SK-N-SH (cell line): ENCODE results near the gene MYO16. TPM values are rescaled to one million over a fixed set of nuclear protein-coding genes. Genes with fewer than 3 reads are reported as not detected.

Experiments used
- CTCF ChIA-PET: fragments of 300-600, 350-600 bp; formaldehyde crosslinking; extraction: SDS; loops from one replicate; lab custom pipeline; 2021; lab: Yijun Ruan, JAX
- POLR2A ChIA-PET: fragments of 350-600 bp; sonication (Branson Sonifier 250); formaldehyde crosslinking; extraction: SDS; loops from one replicate; lab custom pipeline; 2020; ENCODE audit warnings: antibody characterized with exemption, inconsistent platforms; lab: Yijun Ruan, JAX
- DNase-seq: peaks from one replicate; pipeline ENCODE4 v3.0.0; 2012
- H2AFZ ChIP-seq: fragments of 200-600 bp; sonication (generic); 2 replicates; pipeline ENCODE4 v1.8.1; 2016; ENCODE audit warnings: antibody characterized with exemption, mild to moderate bottlenecking, low read depth
- H3F3A ChIP-seq: fragments of 200-600 bp; sonication (generic); replicated peaks from 2 replicates; pipeline ENCODE3; 2016; ENCODE audit warnings: antibody characterized with exemption, mild to moderate bottlenecking; ENCODE audit not compliant: insufficient read depth
- H3K27ac ChIP-seq, 2 experiments: fragments of 200-500 bp in 1 of 2; fragments of 200-600 bp in 1 of 2; sonication (Bioruptor generic) in 1 of 2; sonication (generic), shearing (Covaris generic) in 1 of 2; 2 replicates each; pipeline versions ENCODE4 v1.5.1 to v1.6.1; 2014 to 2016; ENCODE audit warnings: low read depth in 2 of 2, inconsistent platforms in 1 of 2, low read length in 1 of 2, mild to moderate bottlenecking in 1 of 2, mixed read lengths in 1 of 2
- H3K27me3 ChIP-seq: fragments of 200-600 bp; sonication (generic), shearing (Covaris generic); 2 replicates; pipeline ENCODE4 v1.6.1; 2016; ENCODE audit warnings: mixed run types; ENCODE audit not compliant: insufficient read depth
- H3K36me3 ChIP-seq, 2 experiments: fragments of 200-500 bp in 1 of 2; fragments of 200-600 bp in 1 of 2; sonication (Bioruptor generic) in 1 of 2; sonication (generic) in 1 of 2; replicated peaks in 1 of 2; 2 replicates each; pipeline versions ENCODE3 to v1.5.1; 2014 to 2016; ENCODE audit warnings: low read length in 1 of 2, mild to moderate bottlenecking in 1 of 2; ENCODE audit not compliant: insufficient read depth in 2 of 2, control insufficient read depth in 1 of 2
- H3K4me1 ChIP-seq, 2 experiments: fragments of 200-500 bp in 1 of 2; fragments of 200-600 bp in 1 of 2; sonication (Bioruptor generic) in 1 of 2; sonication (generic), shearing (Covaris generic) in 1 of 2; 2 replicates each; pipeline versions ENCODE4 v1.5.1 to v1.6.1; 2014 to 2016; ENCODE audit warnings: low read depth in 1 of 2, low read length in 1 of 2, mixed run types in 1 of 2; ENCODE audit not compliant: insufficient read depth in 2 of 2, control insufficient read depth in 1 of 2
- H3K4me2 ChIP-seq: fragments of 200-600 bp; sonication (generic), shearing (Covaris generic); 2 replicates; pipeline ENCODE4 v1.6.1; 2017; ENCODE audit warnings: mixed run types
- H3K4me3 ChIP-seq, 2 experiments: fragments of 200-500 bp in 1 of 2; fragments of 200-600 bp in 1 of 2; sonication (Bioruptor generic) in 1 of 2; sonication (generic), shearing (Covaris generic) in 1 of 2; 2 replicates each; pipeline versions ENCODE4 v1.5.1 to v1.8.1; 2014 to 2016; ENCODE audit warnings: low read depth in 2 of 2, inconsistent platforms in 1 of 2, low read length in 1 of 2, mild to moderate bottlenecking in 1 of 2, mixed read lengths in 1 of 2, moderate library complexity in 1 of 2
- H3K79me2 ChIP-seq: fragments of 200-600 bp; sonication (generic); 2 replicates; pipeline ENCODE4 v1.8.1; 2017; ENCODE audit warnings: mild to moderate bottlenecking; ENCODE audit not compliant: insufficient read depth
- H3K9ac ChIP-seq: fragments of 200-600 bp; sonication (generic); 2 replicates; pipeline ENCODE4 v1.6.1; 2017; ENCODE audit warnings: mixed run types
- H3K9me2 ChIP-seq: fragments of 200-600 bp; sonication (generic); 2 replicates; pipeline ENCODE4 v1.6.1; 2017; ENCODE audit warnings: mixed run types
- H3K9me3 ChIP-seq: fragments of 200-600 bp; sonication (generic); 2 replicates; pipeline ENCODE4 v1.6.1; 2017; ENCODE audit warnings: mixed run types, mild to moderate bottlenecking, moderate library complexity
- H4K20me1 ChIP-seq: fragments of 200-600 bp; sonication (generic); 2 replicates; pipeline ENCODE4 v1.6.1; 2017; ENCODE audit warnings: mild to moderate bottlenecking, mixed run types; ENCODE audit not compliant: insufficient read depth
- ELF1 ChIP-seq: IDR thresholded peaks from 2 replicates; pipeline ENCODE4 v1.4.0; 2012
- FOSL2 ChIP-seq: IDR thresholded peaks from 2 replicates; pipeline ENCODE4 v1.4.0; 2012; ENCODE audit warnings: low read depth, mild to moderate bottlenecking, moderate library complexity, borderline replicate concordance
- FOXM1 ChIP-seq: IDR thresholded peaks from 2 replicates; pipeline ENCODE4 v1.4.0; 2012; ENCODE audit warnings: low read depth, mild to moderate bottlenecking
- GATA2 ChIP-seq: sonication (generic); formaldehyde crosslinking; IDR thresholded peaks from 2 replicates; pipeline ENCODE4 v1.5.0; 2020; ENCODE audit warnings: mild to moderate bottlenecking, missing genetic modification reagents
- MEF2A ChIP-seq: IDR thresholded peaks from 2 replicates; pipeline ENCODE4 v1.4.0; 2012; ENCODE audit warnings: low read depth, borderline replicate concordance
- NFIC ChIP-seq: IDR thresholded peaks from 2 replicates; pipeline ENCODE4 v1.4.0; 2012; ENCODE audit warnings: borderline replicate concordance
- RAD21 ChIP-seq: IDR thresholded peaks from 2 replicates; pipeline ENCODE4 v1.6.1; 2012; ENCODE audit warnings: mild to moderate bottlenecking, low read length
- SIN3A ChIP-seq: IDR thresholded peaks from 2 replicates; pipeline ENCODE4 v1.6.1; 2012; ENCODE audit warnings: low read depth, mild to moderate bottlenecking, low read length, moderate library complexity, borderline replicate concordance
- TAF1 ChIP-seq: IDR thresholded peaks from 2 replicates; pipeline ENCODE4 v1.6.1; 2012; ENCODE audit warnings: low read depth, mild to moderate bottlenecking, low read length, moderate library complexity, borderline replicate concordance
- TEAD4 ChIP-seq: IDR thresholded peaks from 2 replicates; pipeline ENCODE4 v1.4.0; 2012; ENCODE audit warnings: mild to moderate bottlenecking, borderline replicate concordance; ENCODE audit not compliant: insufficient read depth
- WGBS: methylation state at CpG from one replicate; pipeline ENCODE4 v1.1.6; 2017; ENCODE audit warnings: low lambda C conversion rate; 5-methylcytosine and 5-hydroxymethylcytosine counted together
- polyA plus RNA-seq, 3 experiments: library from polyadenylated mRNA; depleted of rRNA; stranded (reverse); fragments of >200 nt; gene quantifications; 2 replicates each; pipeline ENCODE4 v1.2.3, GENCODE V29; 2012

The MYO16 gene
- polyA plus RNA-seq, 1 of the 3 experiments (the other 2 are of a cell fraction): 0.07 TPM

DNA sequence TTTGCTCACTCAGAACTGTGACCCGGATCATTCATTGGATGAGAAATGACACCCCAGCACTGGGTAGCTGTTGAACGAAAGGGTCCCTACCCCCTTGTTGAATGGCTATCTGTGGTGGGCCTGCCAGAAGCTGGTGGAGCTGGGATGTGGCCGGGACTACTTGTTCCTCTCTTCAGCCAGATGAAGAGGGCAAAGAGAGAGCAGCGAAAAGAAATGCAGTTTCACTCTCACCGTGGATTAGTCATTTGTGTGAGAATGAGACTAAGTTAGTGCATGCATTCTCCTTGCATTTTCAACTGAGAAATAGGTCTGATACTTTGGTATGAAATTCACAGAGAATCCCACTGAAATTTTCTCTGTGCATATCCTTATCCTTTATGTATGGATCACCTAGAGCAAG lies 603.9 kb downstream of the MYO16 start:
- Histone ChIP-seq H3K27me3 (no peaks in the 10 kb centered on the region), H4K20me1 (no peaks in the 10 kb centered on the region), H3K4me2 (no peak overlapping the region), H3K9me2 (no peaks in the 10 kb centered on the region), H3K4me1 (no peaks in the 10 kb centered on the region), H3K9me3 (no peaks in the 10 kb centered on the region), H3K27ac (no peak overlapping the region), H2AFZ (no peak overlapping the region), H3K36me3 (no peaks in the 10 kb centered on the region), H3K4me3 (no peak overlapping the region), H3F3A (no peaks in the 10 kb centered on the region), H3K9ac (no peak overlapping the region), H3K79me2 (no peaks in the 10 kb centered on the region)
- ChIA-PET POLR2A (no interaction called here), CTCF (interaction anchor here (1.1 kb wide), 1 partner anchor 10 kb away, joined by 3 read pairs; no protein-coding TSS in a partner anchor)
- TF ChIP-seq TEAD4 (no peak), NFIC (no peak), RAD21 (no peak), SIN3A (no peak), TAF1 (no peak), GATA2 (CRISPR knock-in tag) (no peak), FOSL2 (no peak)
- no peak for DNase-seq
- 88% methylated on average over 5 of the region's 5 CpGs for WGBS

DNA sequence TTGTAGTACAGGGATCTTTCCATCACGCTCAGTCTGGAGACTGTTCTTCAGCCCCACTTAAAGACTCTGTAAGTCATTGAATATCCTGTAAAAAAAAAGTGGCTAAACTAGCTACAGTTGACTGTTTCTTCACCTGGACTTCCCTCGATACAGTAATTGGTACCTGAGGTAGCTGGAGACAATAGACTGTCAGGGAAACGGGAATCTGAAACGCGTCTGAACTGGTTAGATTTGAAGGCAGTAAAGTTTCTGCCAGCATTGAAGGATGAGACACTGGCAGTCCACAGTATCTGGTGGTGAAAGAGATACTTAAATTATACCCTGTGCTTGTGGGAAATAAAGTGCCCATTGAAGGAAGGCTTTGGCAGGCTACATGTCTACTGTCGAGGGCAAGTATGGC lies 606.5 kb downstream of the MYO16 start:
- no peak for TF ChIP-seq ELF1
- TF ChIP-seq SIN3A: no peak
- TF ChIP-seq TEAD4: no peak
- no peak for TF ChIP-seq FOXM1
- Histone ChIP-seq H3F3A (no peaks in the 10 kb centered on the region), H3K9me3 (no peaks in the 10 kb centered on the region), H3K9me2 (no peaks in the 10 kb centered on the region), H3K4me1 (no peaks in the 10 kb centered on the region), H3K4me2 (no peak overlapping the region), H3K36me3 (no peaks in the 10 kb centered on the region), H4K20me1 (no peaks in the 10 kb centered on the region), H3K4me3 (no peak overlapping the region), H3K27ac (no peak overlapping the region), H2AFZ (no peak overlapping the region), H3K79me2 (no peaks in the 10 kb centered on the region), H3K9ac (no peak overlapping the region), H3K27me3 (no peaks in the 10 kb centered on the region)
- 77% methylated on average over 6 of the region's 6 CpGs for WGBS
- no peak for DNase-seq
- POLR2A ChIA-PET: no interaction called here
- CTCF ChIA-PET: interaction anchor here (0.7 kb wide), 1 partner anchor 251 kb away, joined by 3 read pairs; no protein-coding TSS in a partner anchor

DNA sequence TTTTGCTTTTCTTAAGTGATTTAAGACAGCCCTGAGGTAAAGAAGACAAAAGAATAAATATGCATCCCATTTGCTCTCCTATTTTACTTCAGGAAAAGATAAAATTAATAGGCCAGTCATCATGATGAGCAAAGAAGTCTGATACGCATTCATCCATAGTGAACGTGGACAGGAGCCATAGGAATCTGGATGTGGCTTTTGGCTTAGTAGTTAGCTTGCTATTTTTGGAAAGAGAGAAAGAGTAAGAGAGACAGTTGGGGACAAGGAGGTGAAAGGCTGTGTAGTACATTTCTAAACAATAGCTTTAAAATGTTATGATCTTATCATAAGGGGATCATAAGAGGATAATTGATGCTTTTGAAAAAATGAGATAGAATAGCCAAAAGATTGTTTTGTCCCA lies 611.7 kb downstream of the MYO16 start:
- no peaks in the 10 kb centered on the region for H3K79me2 ChIP-seq
- no peaks in the 10 kb centered on the region for H3K27me3 ChIP-seq
- no peak overlapping the region for H3K4me3 ChIP-seq
- H3K9me2 ChIP-seq: no peaks in the 10 kb centered on the region
- POLR2A ChIA-PET: no interaction called here
- H3K4me1 ChIP-seq: 0 out of 4 replicates have a peak, but pooled peaks cover 0 to 11% of the 10 kb centered on the region in 2 experiments
- no peaks in the 10 kb centered on the region for H3K36me3 ChIP-seq
- no peak for DNase-seq
- H3K9ac ChIP-seq: no peak overlapping the region
- no peaks in the 10 kb centered on the region for H4K20me1 ChIP-seq
- no peak overlapping the region for H3K4me2 ChIP-seq
- no peaks in the 10 kb centered on the region for H3K9me3 ChIP-seq
- CTCF ChIA-PET: no interaction called here
- 80% methylated on average over 2 of the region's 2 CpGs for WGBS
- 0 out of 2 replicates have a peak, but pooled peaks have one; percentile 22 for TF ChIP-seq MEF2A
- no peak for TF ChIP-seq TAF1
- peaks cover 7% of the 10 kb centered on the region for H3F3A ChIP-seq
- no peak overlapping the region for H2AFZ ChIP-seq
- no peak overlapping the region for H3K27ac ChIP-seq
